GM12878 (cell line): ENCODE results near the gene C12orf60. TPM values are rescaled to one million over a fixed set of nuclear protein-coding genes. Genes with fewer than 3 reads are reported as not detected.
A peak's percentile ranks its signal among the peaks of the same experiment; 100 is the strongest.

Experiments used
- ATF7 ChIP-seq: fragments of 450-650 bp; IDR thresholded peaks from 2 replicates; pipeline ENCODE4 v1.6.1; 2016; ENCODE audit warnings: low read depth, mild to moderate bottlenecking
- DPF2 ChIP-seq: fragments of 450-650 bp; IDR thresholded peaks from 2 replicates; pipeline ENCODE4 v1.6.1; 2017; ENCODE audit warnings: mild to moderate bottlenecking
- E2F8 ChIP-seq: fragments of 450-650 bp; IDR thresholded peaks from 2 replicates; pipeline ENCODE4 v1.6.1; 2018; ENCODE audit warnings: mild to moderate bottlenecking, low read depth, moderate library complexity; ENCODE audit not compliant: partially characterized antibody
- ETV6 ChIP-seq, 2 experiments: fragments of 450-650 bp in 1 of 2; IDR thresholded peaks in 1 of 2; conservative IDR thresholded peaks in 1 of 2; 2 replicates each; pipeline ENCODE4 v1.6.1; 2014; ENCODE audit warnings: antibody characterized with exemption in 1 of 2, borderline replicate concordance in 1 of 2, low read depth in 1 of 2, mild to moderate bottlenecking in 1 of 2, moderate library complexity in 1 of 2
- IKZF1 ChIP-seq: fragments of 450-650 bp; conservative IDR thresholded peaks from 2 replicates; pipeline ENCODE4 v1.6.1; 2017; ENCODE audit warnings: antibody characterized with exemption, mild to moderate bottlenecking
- IKZF2 ChIP-seq, 2 experiments: fragments of 450-650 bp; IDR thresholded peaks; 2 replicates each; pipeline ENCODE4 v1.6.1; 2017; ENCODE audit warnings: mild to moderate bottlenecking in 2 of 2, moderate library complexity in 2 of 2
- NFYB ChIP-seq: IDR thresholded peaks from 2 replicates; pipeline ENCODE4 v1.6.1; 2011; ENCODE audit warnings: low read depth, mild to moderate bottlenecking, low read length, improper control_type of control experiment, moderate library complexity; ENCODE audit not compliant: insufficient read depth
- RELB ChIP-seq: fragments of 450-650 bp; IDR thresholded peaks from 2 replicates; pipeline ENCODE4 v1.6.1; 2017; ENCODE audit warnings: low read depth, mild to moderate bottlenecking, moderate library complexity
- SMAD5 ChIP-seq: IDR thresholded peaks from 2 replicates; pipeline ENCODE4 v1.6.1; 2016; ENCODE audit warnings: antibody characterized with exemption, low read depth
- TAF1 ChIP-seq: IDR thresholded peaks from 2 replicates; pipeline ENCODE4 v1.6.1; 2011; ENCODE audit warnings: mild to moderate bottlenecking, low read depth, low read length, borderline replicate concordance
- TCF12 ChIP-seq: IDR thresholded peaks from 2 replicates; pipeline ENCODE4 v1.6.1; 2011; ENCODE audit warnings: low read depth, mild to moderate bottlenecking, low read length
- polyA plus RNA-seq, 11 experiments: library from polyadenylated mRNA; depleted of rRNA in 4 of 11; unstranded in 6 of 11; stranded (reverse) in 5 of 11; fragments of >200 nt; fragmentation: Nextera tagmentation in 4 of 11; fragmentation: Illumina TruSeq in 1 of 11; extraction: Ambion mirVana in 4 of 11; extraction: Trizol in 1 of 11; gene quantifications; 1 replicate in 1 of 11; 2 replicates in 10 of 11; pipeline versions ENCODE4 v1.2.1 to v1.2.3, GENCODE V29; 2011 to 2016; ENCODE audit warnings: inconsistent platforms in 2 of 11, missing spikeins in 2 of 11, low read depth in 1 of 11
- total RNA-seq, 4 experiments: library from RNA; depleted of rRNA in 3 of 4; stranded (reverse); fragments of >200 nt in 3 of 4; fragmentation: Illumina TruSeq in 1 of 4; extraction: Trizol in 1 of 4; gene quantifications; 2 replicates each; pipeline versions ENCODE4 v1.2.1 to v1.2.3, GENCODE V29; 2013 to 2021
- TF ChIP-seq, protein P1 (sequence below): fragments of 450-650 bp; IDR thresholded peaks from 2 replicates; pipeline ENCODE4 v1.6.1; 2016; ENCODE audit warnings: mild to moderate bottlenecking

The C12orf60 gene
- total and polyA plus RNA-seq, 10 of the 15 experiments (the other 5 are each of a cell fraction or from before 2014, with no cell fraction given), result 1.8 to 7.2 (median 3.2) TPM

GRCh38 chr12:14771651-14772137 lies 31.8 kb upstream of the C12orf60 start (continued):
- peak; percentile 35 for TF ChIP-seq E2F8
- TF ChIP-seq, protein P1, sequence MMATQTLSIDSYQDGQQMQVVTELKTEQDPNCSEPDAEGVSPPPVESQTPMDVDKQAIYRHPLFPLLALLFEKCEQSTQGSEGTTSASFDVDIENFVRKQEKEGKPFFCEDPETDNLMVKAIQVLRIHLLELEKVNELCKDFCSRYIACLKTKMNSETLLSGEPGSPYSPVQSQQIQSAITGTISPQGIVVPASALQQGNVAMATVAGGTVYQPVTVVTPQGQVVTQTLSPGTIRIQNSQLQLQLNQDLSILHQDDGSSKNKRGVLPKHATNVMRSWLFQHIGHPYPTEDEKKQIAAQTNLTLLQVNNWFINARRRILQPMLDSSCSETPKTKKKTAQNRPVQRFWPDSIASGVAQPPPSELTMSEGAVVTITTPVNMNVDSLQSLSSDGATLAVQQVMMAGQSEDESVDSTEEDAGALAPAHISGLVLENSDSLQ, result peak; percentile 58
- no peak for TF ChIP-seq NFYB
- TF ChIP-seq IKZF1, result peak; percentile 51; the same call in 1 of the 2 replicates
- TF ChIP-seq ETV6 (conservative IDR thresholded peaks at IDR 0.05 in 1 of 2, IDR thresholded peaks at IDR 0.05 in 1 of 2; ENCODE audit: borderline replicate concordance in 1 of 2, low read depth in 1 of 2), result no peak
- TF ChIP-seq TCF12, result 0 out of 2 replicates have a peak, but pooled peaks have one; percentile 18
- TF ChIP-seq SMAD5, result no peak
- peak; percentile 74 for TF ChIP-seq ATF7
- TF ChIP-seq RELB, result no peak; the same call in 1 of the 2 replicates
- no peak for TF ChIP-seq TAF1
- 0 out of 2 replicates have a peak, but pooled peaks have one; percentile 56 for TF ChIP-seq DPF2
- TF ChIP-seq IKZF2 (IDR thresholded peaks at IDR 0.05), result peak; percentile 64 to 80
- TF ChIP-seq, all 136 proteins: peak for 15
